WTC11 (cell line): Measurements from ENCODE around the gene SRC. TPM values are rescaled to one million over a fixed set of nuclear protein-coding genes. Genes with fewer than 3 reads are reported as not detected.

Experiments
- ATAC-seq: fragments of 200-7000 bp; cut with Tn5 transposase; 2 replicates; pipeline ENCODE4 v1.10.0; 2021; ENCODE audit warnings: mild to moderate bottlenecking, moderate library complexity
- CTCF ChIA-PET: fragments of 300-600 bp; sonication (Branson Sonifier 250); formaldehyde crosslinking; loops from one replicate; lab custom pipeline; 2021; ENCODE audit warnings: antibody characterized with exemption; lab: Charles Lee
- POLR2A ChIA-PET: fragments of 350-600 bp; sonication (Branson Sonifier 250); formaldehyde crosslinking; loops from one replicate; lab custom pipeline; 2021; ENCODE audit warnings: antibody characterized with exemption; lab: Charles Lee
- DNase-seq: peaks from one replicate; pipeline ENCODE4 v3.0.0; 2021; ENCODE audit warnings: low spot score
- H3K27ac Mint-ChIP-seq: 2 replicates; pipeline ENCODE4 v1.8.0; 2021; ENCODE audit warnings: mixed read lengths
- H3K27me3 Mint-ChIP-seq: 2 replicates; pipeline ENCODE4 v1.8.0; 2021; ENCODE audit warnings: low read depth, mild to moderate bottlenecking, moderate library complexity, mixed read lengths
- H3K36me3 Mint-ChIP-seq: 2 replicates; pipeline ENCODE4 v1.8.0; 2021; ENCODE audit warnings: mixed read lengths
- H3K4me1 Mint-ChIP-seq: 2 replicates; pipeline ENCODE4 v1.8.0; 2022; ENCODE audit warnings: mixed read lengths
- H3K4me3 Mint-ChIP-seq: 2 replicates; pipeline ENCODE4 v1.8.0; 2021; ENCODE audit warnings: mild to moderate bottlenecking, moderate library complexity, mixed read lengths
- H3K9me3 Mint-ChIP-seq: 2 replicates; pipeline ENCODE4 v1.8.0; 2021; ENCODE audit warnings: mixed read lengths
- ATF1 ChIP-seq: sonication (generic); formaldehyde crosslinking; IDR thresholded peaks from 2 replicates; pipeline ENCODE4 v1.8.1; 2023; ENCODE audit warnings: mild to moderate bottlenecking, moderate library complexity, missing genetic modification reagents
- CREB1 ChIP-seq: sonication (generic); formaldehyde crosslinking; IDR thresholded peaks from 2 replicates; pipeline ENCODE4 v1.8.0; 2023; ENCODE audit warnings: mild to moderate bottlenecking, missing genetic modification reagents
- CTCF ChIP-seq: fragments of 200-600 bp; IDR thresholded peaks from 2 replicates; pipeline ENCODE4 v1.8.0; 2022; ENCODE audit warnings: antibody characterized with exemption
- E2F4 ChIP-seq: sonication (generic); formaldehyde crosslinking; IDR thresholded peaks from 2 replicates; pipeline ENCODE4 v1.8.1; 2022; ENCODE audit warnings: low read depth, mild to moderate bottlenecking, moderate library complexity, missing genetic modification reagents, borderline replicate concordance
- FOXJ3 ChIP-seq: sonication (generic); formaldehyde crosslinking; IDR thresholded peaks from 2 replicates; pipeline ENCODE4 v1.9.0; 2021; ENCODE audit warnings: missing genetic modification reagents, mild to moderate bottlenecking, borderline replicate concordance
- GABPB1 ChIP-seq: sonication (generic); formaldehyde crosslinking; IDR thresholded peaks from 2 replicates; pipeline ENCODE4 v1.8.1; 2023; ENCODE audit warnings: mild to moderate bottlenecking, missing genetic modification reagents
- MXD4 ChIP-seq: fragments of 250-450 bp; sonication (Bioruptor Pico); IDR thresholded peaks from 2 replicates; pipeline ENCODE4 v1.8.0; 2021; ENCODE audit warnings: mild to moderate bottlenecking, moderate library complexity, borderline replicate concordance
- NR1H2 ChIP-seq: sonication (generic); formaldehyde crosslinking; IDR thresholded peaks from 2 replicates; pipeline ENCODE4 v1.9.0; 2021; ENCODE audit warnings: mild to moderate bottlenecking, moderate library complexity, missing genetic modification reagents
- SMAD3 ChIP-seq: sonication (generic); formaldehyde crosslinking; IDR thresholded peaks from 2 replicates; pipeline ENCODE4 v1.8.0; 2022; ENCODE audit warnings: missing genetic modification reagents, mild to moderate bottlenecking, borderline replicate concordance
- SMAD4 ChIP-seq: sonication (generic); formaldehyde crosslinking; IDR thresholded peaks from 2 replicates; pipeline ENCODE4 v1.8.0; 2022; ENCODE audit warnings: mild to moderate bottlenecking, missing genetic modification reagents
- SOX15 ChIP-seq: fragments of 250-450 bp; sonication (Bioruptor Pico); IDR thresholded peaks from 2 replicates; pipeline ENCODE4 v1.9.0; 2021; ENCODE audit warnings: mild to moderate bottlenecking
- TEAD1 ChIP-seq: sonication (generic); formaldehyde crosslinking; IDR thresholded peaks from 2 replicates; pipeline ENCODE4 v1.8.0; 2022; ENCODE audit warnings: mild to moderate bottlenecking, missing genetic modification reagents
- ZMAT4 ChIP-seq: fragments of 250-450 bp; sonication (Bioruptor Pico); IDR thresholded peaks from 2 replicates; pipeline ENCODE4 v1.9.0; 2021; ENCODE audit warnings: mild to moderate bottlenecking
- ZNF281 ChIP-seq: sonication (generic); formaldehyde crosslinking; IDR thresholded peaks from 2 replicates; pipeline ENCODE4 v1.8.0; 2023; ENCODE audit warnings: mild to moderate bottlenecking, missing genetic modification reagents
- ZNF425 ChIP-seq: fragments of 250-450 bp; sonication (Bioruptor Pico); conservative IDR thresholded peaks from 2 replicates; pipeline ENCODE4 v1.9.0; 2021; ENCODE audit warnings: mild to moderate bottlenecking
- total RNA-seq: library from RNA; stranded (reverse); gene quantifications from 3 replicates; pipeline ENCODE4 v1.2.3, GENCODE V29; 2021

SRC gene
- total RNA-seq, 1 experiment from 2014 or later: 33.3 TPM

GRCh38 chr20:37422791-37423286, 76.9 kb downstream of the SRC start (continued):
- no peak for TF ChIP-seq ZNF425

GRCh38 chr20:37423545-37423944, 77.6 kb downstream of the SRC start:
- Mint-ChIP-seq H3K4me1 (peaks cover 28% of the 10 kb centered on the region), H3K27ac (no peak overlapping the region), H3K27me3 (no peaks in the 10 kb centered on the region), H3K36me3 (no peaks in the 10 kb centered on the region), H3K4me3 (no peak overlapping the region)
- POLR2A ChIA-PET: no interaction called here
- DNase-seq (no peak), ATAC-seq (no peak)
- no peak for TF ChIP-seq NR1H2 (CRISPR knock-in tag)
- no peak for TF ChIP-seq CREB1 (CRISPR knock-in tag)
- TF ChIP-seq TEAD1 (CRISPR knock-in tag): no peak
- TF ChIP-seq SMAD4 (CRISPR knock-in tag): no peak
- TF ChIP-seq ATF1 (CRISPR knock-in tag): no peak
- TF ChIP-seq SMAD3: no peak
- no peak for TF ChIP-seq ZNF281 (CRISPR knock-in tag)
- TF ChIP-seq GABPB1 (CRISPR knock-in tag): no peak
- no peak for TF ChIP-seq MXD4 (CRISPR knock-in tag)
- no peak for TF ChIP-seq ZMAT4 (CRISPR knock-in tag)
- TF ChIP-seq FOXJ3 (CRISPR knock-in tag): no peak
- no peak for TF ChIP-seq SOX15
- TF ChIP-seq CTCF: no peak
- no peak for TF ChIP-seq E2F4
- TF ChIP-seq, all 79 proteins: peak for 0
- H3K9me3 Mint-ChIP-seq: no peaks in the 10 kb centered on the region
- CTCF ChIA-PET: interaction anchor here (1.2 kb wide), 1 partner anchor 39 kb away, joined by 4 read pairs; no protein-coding TSS in a partner anchor
